ENCODE measurements around the gene LGR5.

The LGR5 gene

DNA sequence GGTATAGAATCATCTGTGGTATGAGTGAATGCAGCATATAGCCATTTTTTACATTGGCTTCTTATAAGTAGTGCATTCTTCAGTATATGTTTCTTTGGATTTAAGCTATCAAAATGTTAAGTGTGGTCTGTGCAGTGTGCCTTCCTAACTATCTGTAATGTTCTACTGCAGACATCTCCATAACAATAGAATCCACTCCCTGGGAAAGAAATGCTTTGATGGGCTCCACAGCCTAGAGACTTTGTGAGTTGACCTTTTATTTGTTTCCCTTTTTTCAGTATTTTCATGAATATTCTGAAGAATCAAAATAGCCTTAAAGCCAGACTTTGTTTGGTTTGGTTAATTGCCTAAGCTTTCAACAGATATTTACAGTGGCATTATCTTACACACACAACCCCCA is 116.8 kb downstream of the LGR5 start:
- Histone ChIP-seq H3K4me3 (replicated peaks; ENCODE audit: insufficient read depth, low read length) (no peak overlapping the region), H3K27ac (replicated peaks) (no peak overlapping the region), H3K27me3 (ENCODE audit: insufficient read depth, poor library complexity, severe bottlenecking) (peaks cover 2% of the 10 kb centered on the region)
- no peak for DNase-seq (ENCODE audit: low read depth in 1 of 2, low spot score in 1 of 2)
- no peak for TF ChIP-seq POLR2AphosphoS5 (IDR thresholded peaks at IDR 0.05; ENCODE audit: low read depth)
- TF ChIP-seq, protein P1, sequence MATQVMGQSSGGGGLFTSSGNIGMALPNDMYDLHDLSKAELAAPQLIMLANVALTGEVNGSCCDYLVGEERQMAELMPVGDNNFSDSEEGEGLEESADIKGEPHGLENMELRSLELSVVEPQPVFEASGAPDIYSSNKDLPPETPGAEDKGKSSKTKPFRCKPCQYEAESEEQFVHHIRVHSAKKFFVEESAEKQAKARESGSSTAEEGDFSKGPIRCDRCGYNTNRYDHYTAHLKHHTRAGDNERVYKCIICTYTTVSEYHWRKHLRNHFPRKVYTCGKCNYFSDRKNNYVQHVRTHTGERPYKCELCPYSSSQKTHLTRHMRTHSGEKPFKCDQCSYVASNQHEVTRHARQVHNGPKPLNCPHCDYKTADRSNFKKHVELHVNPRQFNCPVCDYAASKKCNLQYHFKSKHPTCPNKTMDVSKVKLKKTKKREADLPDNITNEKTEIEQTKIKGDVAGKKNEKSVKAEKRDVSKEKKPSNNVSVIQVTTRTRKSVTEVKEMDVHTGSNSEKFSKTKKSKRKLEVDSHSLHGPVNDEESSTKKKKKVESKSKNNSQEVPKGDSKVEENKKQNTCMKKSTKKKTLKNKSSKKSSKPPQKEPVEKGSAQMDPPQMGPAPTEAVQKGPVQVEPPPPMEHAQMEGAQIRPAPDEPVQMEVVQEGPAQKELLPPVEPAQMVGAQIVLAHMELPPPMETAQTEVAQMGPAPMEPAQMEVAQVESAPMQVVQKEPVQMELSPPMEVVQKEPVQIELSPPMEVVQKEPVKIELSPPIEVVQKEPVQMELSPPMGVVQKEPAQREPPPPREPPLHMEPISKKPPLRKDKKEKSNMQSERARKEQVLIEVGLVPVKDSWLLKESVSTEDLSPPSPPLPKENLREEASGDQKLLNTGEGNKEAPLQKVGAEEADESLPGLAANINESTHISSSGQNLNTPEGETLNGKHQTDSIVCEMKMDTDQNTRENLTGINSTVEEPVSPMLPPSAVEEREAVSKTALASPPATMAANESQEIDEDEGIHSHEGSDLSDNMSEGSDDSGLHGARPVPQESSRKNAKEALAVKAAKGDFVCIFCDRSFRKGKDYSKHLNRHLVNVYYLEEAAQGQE (IDR thresholded peaks at IDR 0.05; ENCODE audit: insufficient replicate concordance, low read depth), result no peak
- TF ChIP-seq GABPA (IDR thresholded peaks at IDR 0.05; ENCODE audit: low read depth), result no peak
- no peak for TF ChIP-seq SPI1 (IDR thresholded peaks at IDR 0.05; ENCODE audit: borderline replicate concordance, low read depth)
- TF ChIP-seq, protein P2, sequence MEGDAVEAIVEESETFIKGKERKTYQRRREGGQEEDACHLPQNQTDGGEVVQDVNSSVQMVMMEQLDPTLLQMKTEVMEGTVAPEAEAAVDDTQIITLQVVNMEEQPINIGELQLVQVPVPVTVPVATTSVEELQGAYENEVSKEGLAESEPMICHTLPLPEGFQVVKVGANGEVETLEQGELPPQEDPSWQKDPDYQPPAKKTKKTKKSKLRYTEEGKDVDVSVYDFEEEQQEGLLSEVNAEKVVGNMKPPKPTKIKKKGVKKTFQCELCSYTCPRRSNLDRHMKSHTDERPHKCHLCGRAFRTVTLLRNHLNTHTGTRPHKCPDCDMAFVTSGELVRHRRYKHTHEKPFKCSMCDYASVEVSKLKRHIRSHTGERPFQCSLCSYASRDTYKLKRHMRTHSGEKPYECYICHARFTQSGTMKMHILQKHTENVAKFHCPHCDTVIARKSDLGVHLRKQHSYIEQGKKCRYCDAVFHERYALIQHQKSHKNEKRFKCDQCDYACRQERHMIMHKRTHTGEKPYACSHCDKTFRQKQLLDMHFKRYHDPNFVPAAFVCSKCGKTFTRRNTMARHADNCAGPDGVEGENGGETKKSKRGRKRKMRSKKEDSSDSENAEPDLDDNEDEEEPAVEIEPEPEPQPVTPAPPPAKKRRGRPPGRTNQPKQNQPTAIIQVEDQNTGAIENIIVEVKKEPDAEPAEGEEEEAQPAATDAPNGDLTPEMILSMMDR (IDR thresholded peaks at IDR 0.05; ENCODE audit: insufficient read depth, low read length), result no peak

DNA sequence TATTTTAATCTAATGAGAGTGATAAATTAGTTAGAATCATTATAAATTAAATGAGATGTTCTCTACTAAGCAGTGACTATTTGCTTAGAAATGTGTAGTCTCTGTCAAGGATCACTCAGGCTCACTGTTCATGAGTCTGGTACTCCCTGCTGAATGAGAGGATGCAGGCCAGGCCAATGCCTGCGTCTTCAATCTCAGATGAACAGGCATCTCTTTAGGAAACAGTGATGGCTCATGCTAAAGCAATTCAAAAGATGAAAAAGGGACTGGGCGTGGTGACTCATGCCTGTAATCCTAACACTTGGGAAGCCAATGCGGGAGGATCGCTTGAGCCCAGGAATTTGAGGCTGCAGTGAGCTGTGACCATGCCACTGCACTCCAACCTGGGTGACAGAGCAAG is 117.3 kb downstream of the LGR5 start:
- TF ChIP-seq, protein P1 (IDR thresholded peaks at IDR 0.05; ENCODE audit: insufficient replicate concordance, low read depth), result no peak
- no peak for TF ChIP-seq POLR2AphosphoS5 (IDR thresholded peaks at IDR 0.05; ENCODE audit: low read depth)
- TF ChIP-seq, protein P2 (IDR thresholded peaks at IDR 0.05; ENCODE audit: insufficient read depth, low read length), result no peak
- TF ChIP-seq GABPA (IDR thresholded peaks at IDR 0.05; ENCODE audit: low read depth), result no peak
- no peak for TF ChIP-seq SPI1 (IDR thresholded peaks at IDR 0.05; ENCODE audit: borderline replicate concordance, low read depth)
- no peak for DNase-seq (ENCODE audit: low read depth in 1 of 2, low spot score in 1 of 2)
- Histone ChIP-seq H3K4me3 (replicated peaks; ENCODE audit: insufficient read depth, low read length) (no peak overlapping the region), H3K27ac (replicated peaks) (no peak overlapping the region), H3K27me3 (ENCODE audit: insufficient read depth, poor library complexity, severe bottlenecking) (peaks cover 2% of the 10 kb centered on the region)

DNA sequence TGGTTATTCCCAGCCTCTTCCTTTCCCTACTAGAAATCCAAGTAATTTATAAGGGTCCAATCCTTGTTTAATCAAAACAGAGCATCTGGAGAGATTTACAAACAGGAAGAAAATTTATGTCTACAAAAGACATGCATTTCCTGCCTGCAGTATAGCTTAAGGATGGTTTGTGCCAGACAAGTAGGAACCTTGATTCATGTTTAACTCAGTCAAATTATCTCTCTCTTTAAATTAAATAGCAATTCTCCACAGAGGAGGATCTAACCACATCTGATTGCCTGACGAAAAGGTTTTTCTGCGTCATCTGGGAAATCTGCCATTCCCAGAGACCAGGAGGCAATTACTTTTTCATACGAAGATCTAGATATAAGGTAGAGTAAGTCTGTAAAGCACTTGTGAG is 118.8 kb downstream of the LGR5 start:
- TF ChIP-seq POLR2AphosphoS5 (IDR thresholded peaks at IDR 0.05; ENCODE audit: low read depth), result no peak
- TF ChIP-seq, protein P2 (IDR thresholded peaks at IDR 0.05; ENCODE audit: insufficient read depth, low read length), result no peak
- no peak for TF ChIP-seq SPI1 (IDR thresholded peaks at IDR 0.05; ENCODE audit: borderline replicate concordance, low read depth)
- TF ChIP-seq, protein P1 (IDR thresholded peaks at IDR 0.05; ENCODE audit: insufficient replicate concordance, low read depth), result no peak
- TF ChIP-seq GABPA (IDR thresholded peaks at IDR 0.05; ENCODE audit: low read depth), result no peak
- Histone ChIP-seq H3K4me3 (replicated peaks; ENCODE audit: insufficient read depth, low read length) (no peak overlapping the region), H3K27me3 (ENCODE audit: insufficient read depth, poor library complexity, severe bottlenecking) (peaks cover 2% of the 10 kb centered on the region), H3K27ac (replicated peaks) (no peak overlapping the region)
- no peak for DNase-seq (ENCODE audit: low read depth in 1 of 2, low spot score in 1 of 2)
